ENCODE measurements around the gene RAD54L.
"Not testable (repeated sequence)": the region's sequence is repeated elsewhere in the genome, so short reads cannot be mapped to it uniquely, and the experiment has no call there.

The RAD54L gene

DNA sequence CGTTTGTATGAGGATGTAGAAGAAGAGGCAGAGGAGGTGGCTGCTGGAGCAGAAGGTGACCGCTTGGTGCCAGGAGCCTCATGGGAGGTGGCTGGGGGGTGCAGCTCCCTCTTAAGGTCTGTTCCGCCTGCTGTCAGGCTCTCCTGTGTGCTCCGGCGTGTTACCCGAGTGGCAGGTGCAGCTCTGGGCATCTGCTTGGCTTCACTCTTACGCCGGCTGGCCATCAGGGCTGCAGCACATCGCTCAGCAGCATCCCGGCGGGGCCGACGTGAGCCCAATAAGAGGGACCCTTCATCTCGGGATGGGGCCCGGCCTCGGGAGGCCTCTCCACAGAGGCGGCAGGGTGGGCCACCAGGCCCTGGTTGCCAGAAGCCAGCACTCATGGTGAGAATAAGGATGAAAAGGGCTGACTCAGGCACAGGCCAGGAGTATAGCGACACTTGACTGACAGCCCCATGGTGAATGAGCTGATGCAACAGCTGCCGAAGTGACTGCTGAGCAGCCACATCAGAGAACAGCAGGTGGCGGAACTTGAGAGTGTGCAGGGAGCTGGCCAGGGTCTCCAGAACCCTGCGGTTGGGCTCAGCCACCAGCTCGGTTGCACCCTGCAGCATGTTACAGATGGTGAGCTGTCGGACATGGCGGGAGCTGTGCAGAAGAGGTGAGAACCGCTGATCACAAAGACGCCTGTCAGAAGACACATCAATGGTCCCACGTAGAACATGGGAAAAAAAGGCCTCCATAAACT is 38.3 kb downstream of the RAD54L start:
- DNase-seq (ENCODE audit: low read depth in 2 of 2) = no peak

DNA sequence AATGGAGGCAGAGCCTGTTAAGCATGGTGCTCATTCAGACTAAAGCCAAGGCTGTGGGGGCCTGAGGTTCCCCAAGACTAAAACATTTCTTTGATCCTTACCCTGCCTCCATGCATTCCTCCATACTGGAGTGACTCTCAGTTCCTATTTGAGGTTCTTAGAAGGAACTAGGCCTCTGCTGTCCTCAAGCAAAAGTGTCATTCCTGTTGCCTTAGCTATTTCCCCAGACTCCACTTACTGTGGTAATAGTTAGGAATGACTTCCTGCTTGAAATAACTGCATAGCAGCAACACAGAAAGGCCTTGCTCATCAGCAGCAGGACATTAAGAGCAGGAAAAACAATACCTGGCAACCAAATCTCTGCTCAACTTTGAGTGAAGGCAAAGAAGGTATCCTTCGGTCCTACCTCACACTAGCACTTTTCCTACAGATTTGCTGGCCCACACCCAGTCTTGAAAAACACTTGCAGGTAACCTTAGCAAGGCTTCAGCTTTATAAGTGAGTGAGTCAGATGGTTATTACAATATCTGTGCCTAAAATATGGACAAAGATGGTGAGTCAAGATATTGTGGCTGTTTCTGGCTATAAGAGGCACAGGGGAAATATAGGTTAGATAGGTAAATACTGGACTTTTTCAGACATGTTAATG is 41.0 kb downstream of the RAD54L start:
- no peak for DNase-seq (ENCODE audit: low read depth in 2 of 2)

DNA sequence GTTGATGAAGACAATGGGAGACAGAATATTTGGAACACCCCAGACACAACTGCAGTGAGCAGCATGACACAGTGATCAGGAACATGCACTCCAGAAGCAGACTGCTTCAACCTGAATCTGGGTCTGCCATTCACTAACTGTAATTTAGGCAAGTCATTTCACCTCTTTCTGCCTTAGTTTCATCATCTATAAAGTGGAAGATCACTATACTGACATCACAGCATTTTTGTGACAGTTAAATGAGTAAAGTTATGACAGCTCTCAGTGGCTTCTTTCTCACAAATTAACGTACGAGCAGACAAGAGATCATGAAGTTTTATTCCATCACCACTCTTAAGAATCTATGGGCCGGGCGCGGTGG is 41.6 kb downstream of the RAD54L start:
- DNase-seq (ENCODE audit: low read depth in 2 of 2) = no peak

DNA sequence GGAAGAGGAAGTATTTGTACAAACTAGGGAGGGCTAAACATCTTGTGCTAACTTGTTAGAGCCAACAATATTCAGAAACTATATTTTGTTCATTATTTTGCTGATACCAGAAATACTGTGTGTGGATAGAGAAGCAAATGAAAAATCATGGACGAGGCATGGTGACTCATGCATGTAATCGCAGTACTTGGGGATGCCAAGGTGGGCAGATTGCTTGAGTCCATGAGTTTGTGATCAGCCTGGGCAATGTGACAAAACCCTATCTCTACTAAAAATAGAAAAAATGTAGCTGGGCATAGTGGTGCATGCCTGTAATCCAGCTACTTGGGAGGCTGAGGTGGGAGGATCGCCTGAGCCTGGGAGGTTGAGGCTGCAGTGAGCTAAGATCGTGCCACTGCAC is 42.4 kb downstream of the RAD54L start:
- no peak for DNase-seq (ENCODE audit: low read depth in 2 of 2)

DNA sequence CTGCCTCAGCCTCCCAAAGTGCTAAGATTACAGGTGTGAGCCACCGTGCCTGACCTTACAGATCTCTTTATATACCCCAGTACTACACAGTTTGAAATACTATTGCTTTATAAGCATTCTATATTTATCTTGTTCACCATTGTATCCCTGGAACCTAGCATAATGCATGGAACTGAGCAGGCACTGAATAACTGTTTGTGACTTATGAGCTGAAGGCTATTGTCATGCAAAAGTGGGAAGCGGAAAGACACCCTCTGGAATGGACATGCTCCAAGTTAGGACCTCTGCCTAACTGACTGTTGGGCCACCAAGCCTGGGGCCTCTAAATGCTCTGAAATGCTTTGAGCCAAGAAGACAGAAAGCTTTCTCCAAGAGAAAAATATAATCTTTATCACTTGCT is 47.7 kb downstream of the RAD54L start:
- no peak for DNase-seq (ENCODE audit: low read depth in 2 of 2)

DNA sequence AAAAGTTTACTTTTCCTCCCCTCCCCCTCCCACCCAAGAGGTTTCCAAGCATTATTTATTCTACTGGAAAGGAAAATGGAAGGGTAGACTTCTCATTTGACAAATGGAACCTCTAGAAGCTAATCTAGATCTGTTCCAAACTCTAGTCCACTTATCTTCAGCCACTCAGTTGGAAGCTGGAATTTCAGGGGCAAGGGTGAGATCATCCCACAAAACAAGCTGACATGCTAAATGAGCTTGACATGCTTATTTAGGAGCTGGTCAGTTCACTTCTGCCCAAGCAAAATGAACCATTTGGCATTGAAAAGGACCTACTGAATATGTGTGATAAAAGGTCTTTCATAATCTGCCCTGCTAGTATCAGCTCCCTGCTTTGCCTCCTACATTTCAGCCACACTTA is 50.8 kb downstream of the RAD54L start:
- DNase-seq (ENCODE audit: low read depth in 2 of 2) = no peak

DNA sequence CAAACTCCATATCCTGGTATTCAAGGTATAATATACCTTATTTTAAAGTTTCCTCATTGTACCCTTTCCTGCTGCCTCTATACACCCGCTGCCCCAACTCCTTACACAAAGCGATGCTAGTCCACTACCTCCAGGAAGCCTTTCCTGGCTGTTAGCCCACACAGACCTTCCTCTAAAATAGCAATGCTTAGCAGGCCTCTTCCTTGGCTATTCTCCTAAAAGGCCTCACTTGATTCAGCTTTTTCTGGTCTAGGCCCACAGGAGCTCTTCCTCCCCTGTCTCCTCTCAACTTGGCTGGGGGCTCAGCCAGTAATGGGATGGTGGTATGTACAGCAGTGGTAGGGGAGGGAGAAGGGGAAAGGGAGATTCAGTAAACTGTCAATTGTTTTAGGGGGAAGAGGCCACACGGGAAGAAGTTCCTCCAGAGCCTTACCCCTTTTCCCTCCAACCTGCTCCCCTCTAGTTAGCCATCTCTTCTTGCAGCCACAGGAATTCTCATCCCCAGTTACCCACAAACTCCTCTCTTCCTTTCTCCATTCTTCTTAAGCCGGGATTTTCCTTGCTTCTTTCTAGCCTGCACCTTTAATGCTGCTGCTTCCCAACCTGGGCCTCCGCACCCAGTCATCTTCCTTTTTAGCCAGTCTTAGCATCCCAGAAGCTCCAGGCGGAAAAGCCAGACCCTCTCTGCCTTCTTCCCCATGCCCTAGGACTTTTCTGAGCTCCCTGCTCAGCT is 53.3 kb downstream of the RAD54L start:
- no peak for DNase-seq (ENCODE audit: low read depth in 2 of 2)

DNA sequence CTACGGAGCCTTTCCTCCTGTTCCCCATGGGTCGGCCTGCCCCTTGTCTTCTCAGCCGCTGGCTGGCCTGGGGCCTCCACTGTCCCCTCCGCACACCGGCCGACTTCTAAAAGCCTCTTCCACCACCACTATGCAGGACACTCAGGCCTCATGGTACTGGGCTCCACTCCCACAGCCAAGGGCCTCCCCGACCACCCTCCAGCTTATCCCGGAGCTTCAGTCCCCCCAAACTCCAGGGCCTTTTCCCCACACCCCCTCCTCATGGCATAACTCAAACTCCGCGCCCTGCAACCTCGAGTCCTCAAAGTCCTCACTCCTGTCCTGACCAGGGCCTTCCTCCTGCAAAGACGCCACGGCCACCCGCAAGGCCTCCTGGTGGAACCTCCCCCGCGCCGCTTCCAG is 53.8 kb downstream of the RAD54L start:
- DNase-seq (ENCODE audit: low read depth in 2 of 2) = no peak

DNA sequence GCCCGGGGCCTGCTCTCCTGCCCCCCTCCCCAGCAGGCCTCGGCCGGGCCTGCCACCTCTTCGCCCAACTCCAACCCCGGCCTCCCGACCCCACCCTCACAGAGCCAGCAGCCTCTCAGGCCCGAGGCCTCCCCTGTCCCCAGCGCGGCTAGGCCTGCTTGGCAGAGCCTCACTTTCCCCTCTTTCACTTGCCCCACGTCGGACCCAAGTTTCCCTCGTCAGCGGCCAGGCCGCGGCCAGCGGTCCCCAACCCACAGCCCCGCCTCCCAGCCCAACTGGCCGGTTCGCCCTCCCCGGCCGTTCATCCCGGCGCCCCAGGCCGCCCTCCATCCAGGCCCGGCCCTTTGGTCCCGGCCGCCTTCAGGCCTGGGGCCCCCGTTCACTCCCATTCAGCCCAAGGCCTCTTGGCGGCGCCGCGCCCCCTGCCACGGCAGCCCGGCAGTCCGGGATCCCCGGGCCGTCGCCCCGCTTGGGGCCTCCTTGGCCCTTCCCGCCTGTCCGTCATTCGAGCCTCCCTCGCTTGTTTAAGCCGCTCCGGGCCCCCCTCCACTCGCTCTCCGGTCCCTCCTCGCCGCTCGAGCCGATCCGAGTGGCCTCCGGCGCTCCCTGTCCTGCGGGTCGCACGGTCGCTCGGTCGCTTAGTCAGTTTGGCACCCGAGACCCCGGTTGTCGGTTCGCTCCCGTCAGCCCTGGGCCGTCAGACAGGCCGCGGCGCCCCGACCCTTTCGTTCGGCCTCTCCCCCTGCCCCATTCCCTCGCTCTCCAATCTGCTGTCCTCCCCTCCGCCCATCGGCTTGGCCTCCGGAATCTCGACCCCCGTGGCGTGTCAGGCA is 54.5 kb downstream of the RAD54L start:
- peak in 1 of 2 donors; percentile 21 for DNase-seq (ENCODE audit: low read depth in 2 of 2)

DNA sequence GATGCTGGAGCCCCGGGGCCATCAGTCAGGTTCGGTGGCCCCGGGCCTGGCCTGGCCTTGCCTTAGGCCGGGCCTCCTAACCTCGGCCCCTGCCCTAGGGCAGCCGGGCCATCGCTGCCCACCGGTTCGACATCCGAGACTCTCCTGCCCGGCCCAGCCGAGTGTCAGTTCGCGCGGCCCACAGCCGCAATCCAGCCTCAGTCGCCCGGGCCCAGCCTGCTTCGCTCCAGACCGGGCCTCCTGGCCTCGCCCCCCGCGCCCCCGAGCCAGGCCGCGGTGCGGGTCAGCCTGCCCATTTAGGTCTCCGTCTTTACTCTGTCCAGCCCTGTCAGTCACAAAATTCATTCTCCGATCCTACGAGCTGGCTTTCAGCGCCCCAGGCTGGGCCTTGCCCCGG is 55.1 kb downstream of the RAD54L start:
- peak in 1 of 2 donors; percentile 21 for DNase-seq (ENCODE audit: low read depth in 2 of 2)

DNA sequence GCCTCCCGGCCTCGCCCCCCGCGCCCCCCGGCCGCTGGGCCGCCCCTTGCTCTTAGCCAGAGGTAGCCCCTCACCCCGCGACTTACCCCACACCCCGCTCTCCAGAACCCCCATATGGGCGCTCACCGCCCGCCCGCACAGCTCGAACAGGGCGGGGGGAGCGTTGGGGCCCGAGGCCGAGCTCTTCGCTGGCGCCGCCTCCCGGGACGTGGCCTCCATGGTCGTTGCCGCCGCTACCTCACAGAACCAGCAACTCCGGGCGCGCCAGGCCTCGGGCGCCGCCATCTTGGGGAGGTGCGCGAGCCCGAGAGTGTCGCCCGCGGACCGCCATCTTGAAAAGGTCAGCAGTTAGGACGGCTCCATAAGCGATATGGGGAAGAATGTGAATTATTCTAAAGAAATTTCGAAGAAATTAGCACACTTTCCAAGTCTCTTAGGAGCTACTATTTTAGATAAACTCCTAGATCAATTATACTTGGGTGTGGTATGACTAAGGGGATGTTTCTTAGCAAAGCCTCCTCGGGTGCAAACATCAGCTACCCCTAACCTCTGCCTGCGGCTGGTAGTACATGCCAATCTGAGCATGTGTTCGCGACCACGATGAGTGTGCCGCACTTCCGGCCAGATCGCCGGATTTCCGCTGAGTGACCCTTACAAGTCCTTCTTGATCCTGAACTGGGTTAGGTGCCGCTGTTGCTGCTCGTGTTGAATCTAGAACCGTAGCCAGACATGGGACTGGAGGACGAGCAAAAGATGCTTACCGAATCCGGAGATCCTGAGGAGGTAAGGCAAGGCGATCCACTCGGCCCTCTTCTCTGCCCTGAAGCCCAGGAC is 55.7 kb downstream of the RAD54L start, which contains the start of the genes LRRC41 and UQCRH:
LRRC41 (minus strand) TSS at position 579 of the 834 bp plus-strand sequence; CDS start at position 285, 294 bp downstream.
UQCRH (plus strand) TSS at position 661 of the 834 bp plus-strand sequence; CDS start at position 730, 69 bp downstream.
- DNase-seq (ENCODE audit: low read depth in 2 of 2) = peak; percentile 79 to 81

DNA sequence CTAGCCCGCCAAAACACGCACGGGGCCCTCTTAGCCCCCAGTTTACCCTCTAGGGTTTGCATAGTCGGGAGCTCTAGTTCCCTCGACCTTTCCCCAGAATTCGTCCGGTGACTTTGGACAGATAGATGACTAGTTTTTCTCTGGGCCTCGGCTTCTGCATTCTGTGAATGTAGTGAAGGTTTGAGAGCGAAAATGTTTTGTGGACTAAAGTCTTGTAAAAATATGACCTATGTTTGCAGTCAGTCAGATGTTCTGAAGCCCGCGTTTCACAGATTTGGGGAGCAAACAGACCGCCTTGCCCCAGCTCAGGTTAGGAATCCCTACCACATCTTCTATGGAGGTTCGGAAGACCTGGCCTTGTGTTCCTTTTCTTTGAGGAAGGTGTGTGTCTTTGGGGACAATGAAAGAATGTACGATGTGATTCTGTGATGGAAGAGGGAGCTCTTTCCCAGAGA is 56.3 kb downstream of the RAD54L start:
- DNase-seq (ENCODE audit: low read depth in 2 of 2) = no peak

DNA sequence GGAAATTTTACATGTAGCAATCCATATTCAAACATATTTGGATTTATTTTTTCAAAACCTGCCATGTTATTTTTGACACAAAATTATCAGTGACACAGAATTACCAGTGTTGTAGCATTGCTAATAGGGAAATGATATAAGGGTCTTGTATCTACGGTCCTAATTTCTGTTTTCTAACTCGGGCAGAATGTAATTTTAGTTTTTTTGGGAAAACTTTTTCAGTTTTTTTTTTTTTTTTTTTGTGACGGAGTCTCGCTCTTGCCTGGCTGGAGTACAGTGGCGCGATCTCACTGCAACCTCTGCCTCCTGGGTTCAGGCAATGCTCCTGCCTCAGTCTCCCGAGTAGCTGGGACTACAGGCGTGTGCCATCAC is 58.6 kb downstream of the RAD54L start:
- no peak for DNase-seq (ENCODE audit: low read depth in 2 of 2)

DNA sequence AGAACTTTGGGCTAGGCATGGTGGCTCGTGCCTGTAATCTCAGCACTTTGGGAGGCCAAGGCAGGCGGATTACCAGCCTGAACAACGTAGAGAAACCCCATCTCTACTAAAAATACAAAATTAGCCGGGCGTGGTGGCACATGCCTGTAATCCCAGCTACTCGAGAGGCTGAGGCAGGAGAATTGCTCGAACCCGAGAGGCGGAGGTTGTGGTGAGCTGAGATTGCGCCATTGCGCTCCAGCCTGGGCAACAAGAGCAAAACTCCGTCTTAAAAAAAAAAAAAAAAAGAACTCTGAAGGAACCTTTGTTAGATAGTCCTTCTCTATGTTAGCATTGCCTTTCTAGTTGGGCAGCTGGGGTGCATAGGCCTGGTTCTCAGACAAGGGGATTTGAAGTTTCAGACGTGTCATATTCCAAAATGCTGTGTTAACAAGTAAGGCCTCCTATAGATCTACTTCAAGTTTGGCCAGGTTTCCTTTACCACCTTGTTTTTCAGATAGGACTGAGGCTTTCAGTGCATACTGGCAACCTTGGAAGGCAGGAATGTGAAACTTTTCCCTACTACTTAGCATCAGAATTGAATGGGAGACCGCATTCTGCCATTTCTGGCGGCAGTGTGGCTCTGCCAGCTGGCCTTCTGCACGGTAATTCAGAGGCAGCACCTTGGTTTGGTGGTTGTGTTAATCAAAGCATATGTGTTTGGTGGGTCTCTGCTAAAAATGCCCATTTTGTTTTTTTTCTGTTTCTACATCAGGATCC is 62.0 kb downstream of the RAD54L start:
- no peak for DNase-seq (ENCODE audit: low read depth in 2 of 2)

DNA sequence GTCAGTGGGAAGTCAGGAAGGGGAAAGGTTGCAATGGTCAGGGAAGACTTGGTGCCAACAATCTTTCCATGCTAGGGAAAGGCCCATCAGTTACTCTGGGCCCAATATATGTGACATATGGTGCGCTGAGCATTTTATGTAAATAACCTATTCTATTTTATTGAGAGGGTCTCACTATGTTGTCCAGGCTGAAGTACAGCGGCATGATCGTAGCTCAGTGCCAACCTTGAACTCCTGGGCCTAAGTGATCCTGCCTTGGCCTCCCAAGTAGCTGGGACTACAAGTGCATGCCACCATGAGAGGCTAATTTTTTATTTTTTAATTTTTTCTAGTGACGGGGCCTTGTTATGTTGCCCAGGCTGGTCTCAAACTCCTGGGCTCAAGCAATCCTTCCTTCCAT is 62.8 kb downstream of the RAD54L start:
- DNase-seq (ENCODE audit: low read depth in 2 of 2) = no peak

DNA sequence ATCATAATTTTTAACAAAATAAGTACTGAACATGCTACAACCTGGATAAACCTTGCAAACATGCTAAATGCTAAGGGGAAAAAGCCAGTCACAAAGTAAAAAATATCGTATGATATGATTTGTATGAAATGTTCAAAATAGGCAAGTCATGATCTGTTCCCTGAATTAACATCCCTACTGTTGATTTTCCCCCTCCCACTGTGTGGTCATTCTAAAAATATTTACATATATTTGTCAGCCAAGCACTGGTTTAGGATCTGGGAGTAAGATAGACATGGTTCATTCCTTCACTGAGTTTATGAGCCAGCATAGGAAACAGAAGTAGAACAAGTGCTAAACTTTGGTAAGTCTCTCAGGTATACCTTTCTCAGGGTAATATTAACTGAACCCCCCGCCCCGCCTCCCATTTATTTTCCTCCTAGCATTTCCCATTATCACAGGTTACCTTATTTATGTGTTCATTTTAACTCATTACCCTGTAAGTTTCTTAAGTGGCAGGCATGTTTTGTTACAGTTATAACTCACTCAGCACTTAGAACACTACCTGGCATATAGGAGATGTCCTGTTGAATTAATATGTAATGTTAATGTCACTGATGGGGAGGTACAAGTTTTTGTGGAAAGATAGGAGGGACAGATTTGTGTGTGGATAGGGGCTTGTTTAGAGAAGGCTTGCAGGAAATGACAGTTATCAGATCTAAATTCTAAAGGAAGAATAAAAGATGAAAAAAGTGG is 68.3 kb downstream of the RAD54L start:
- DNase-seq (ENCODE audit: low read depth in 2 of 2) = no peak

DNA sequence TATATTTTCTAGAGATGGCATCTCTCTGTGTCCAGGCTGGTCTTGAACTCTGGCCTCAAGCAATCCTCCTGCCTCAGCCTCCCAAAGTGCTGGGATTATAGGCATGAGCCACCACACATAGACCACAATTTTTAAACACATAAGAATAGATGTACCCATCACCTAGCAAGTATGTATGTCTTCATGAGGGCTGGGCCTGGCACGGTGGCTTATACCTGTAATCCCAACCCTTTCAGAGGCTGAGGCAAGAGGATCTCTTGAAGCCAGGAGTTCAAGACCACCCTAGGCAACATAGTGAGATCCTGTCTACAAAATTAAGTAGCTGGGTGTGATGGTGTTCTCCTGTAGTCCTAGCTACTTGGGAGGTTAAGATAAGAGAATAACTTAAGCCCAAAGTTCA is 69.8 kb downstream of the RAD54L start:
- no peak for DNase-seq (ENCODE audit: low read depth in 2 of 2)

DNA sequence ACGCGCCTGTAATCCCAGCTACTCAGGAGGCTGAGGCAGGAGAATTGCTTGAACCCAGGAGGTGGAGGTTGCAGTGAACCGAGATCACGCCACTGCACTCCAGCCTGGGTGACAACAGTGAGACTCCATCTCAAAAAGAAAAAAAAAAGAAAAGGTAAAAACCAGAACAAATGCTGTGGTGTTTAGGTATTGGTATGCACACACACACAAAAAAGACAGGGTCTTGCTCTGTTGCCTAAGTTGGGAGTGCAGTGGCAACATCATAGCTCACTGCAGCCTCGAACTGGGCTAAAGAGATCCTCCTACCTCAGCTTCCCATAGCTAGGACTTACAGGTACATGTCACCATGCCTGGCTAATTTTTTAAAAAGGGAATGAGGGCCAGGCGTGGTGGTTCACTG is 71.7 kb downstream of the RAD54L start:
- DNase-seq (ENCODE audit: low read depth in 2 of 2) = not testable (repeated sequence)

Data from stimulated activated CD4-positive, alpha-beta T cell treated with anti-CD3 and anti-CD28 coated beads, Interleukin-1b, Interleukin-23, amount 100 ng/mL, for 1 hour (primary cell).